Dedifferentiated amniotic fluid mesenchymal stem cell (primary cell): ENCODE results near the gene TTN.
"Not testable (repeated sequence)": the region's sequence is repeated elsewhere in the genome, so short reads cannot be mapped to it uniquely, and the experiment has no call there.

Experiments
- DNase-seq: peaks from one replicate; pipeline ENCODE4 v3.0.0-alpha.2; 2016; ENCODE audit errors: extremely low spot score

TTN gene

DNA sequence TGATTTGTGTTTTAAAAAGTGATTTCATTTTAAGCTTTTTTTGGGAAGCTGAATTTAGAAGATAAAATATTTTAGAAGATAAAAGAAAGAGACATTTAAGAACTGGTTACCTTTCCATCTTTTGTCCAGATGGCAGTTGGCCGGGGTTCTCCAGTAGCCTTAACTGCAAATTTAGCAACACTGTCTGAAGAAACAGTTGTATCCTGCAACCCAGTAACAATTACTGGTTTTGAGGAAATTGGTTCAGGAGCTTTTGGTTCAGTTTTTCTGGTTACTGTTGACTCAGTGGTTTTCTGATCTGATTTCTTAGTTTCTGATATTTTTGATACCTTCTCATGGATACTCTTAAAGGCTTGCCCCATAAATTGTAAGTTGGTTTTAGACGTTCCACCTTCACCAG, 277.1 kb downstream of the TTN start:
- DNase-seq = no peak

DNA sequence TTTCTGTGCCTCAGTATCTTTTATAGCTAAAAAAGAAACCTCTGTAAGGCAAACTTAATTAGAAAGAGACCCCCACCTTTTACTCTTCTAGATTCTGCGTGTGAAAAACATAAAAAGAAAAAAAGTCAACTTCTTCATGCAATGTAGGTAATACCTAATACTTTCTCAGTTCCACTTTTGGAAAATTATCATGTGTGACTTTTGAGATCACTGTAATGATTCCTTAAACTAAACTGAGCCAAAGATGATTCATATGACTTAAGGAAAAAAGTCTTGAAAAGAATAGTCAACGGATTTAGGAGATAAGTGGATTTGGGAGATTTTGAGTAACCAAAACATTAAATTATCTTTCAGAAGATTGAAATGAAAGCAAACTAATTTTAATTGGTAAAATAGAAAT, 278.0 kb downstream of the TTN start:
- no peak for DNase-seq

DNA sequence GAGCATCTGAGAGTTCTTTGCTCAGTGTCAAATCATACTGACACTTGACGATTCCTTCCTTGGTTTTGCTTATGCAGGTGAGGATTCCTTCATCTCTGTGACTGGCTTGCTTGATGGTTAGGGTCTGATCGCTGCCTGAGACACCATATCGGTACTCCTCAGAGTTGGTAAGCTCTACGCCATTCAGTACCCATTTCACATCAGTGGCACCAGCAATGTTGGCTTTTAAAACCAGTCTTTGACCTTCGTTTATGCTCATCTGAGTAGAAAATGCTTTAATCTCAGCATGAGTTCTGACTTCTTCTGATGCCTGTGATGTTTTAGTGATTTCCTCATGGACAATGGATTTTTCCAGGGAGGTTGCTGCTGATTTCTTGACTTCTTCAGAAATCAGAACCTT, 278.6 kb downstream of the TTN start:
- DNase-seq = no peak

DNA sequence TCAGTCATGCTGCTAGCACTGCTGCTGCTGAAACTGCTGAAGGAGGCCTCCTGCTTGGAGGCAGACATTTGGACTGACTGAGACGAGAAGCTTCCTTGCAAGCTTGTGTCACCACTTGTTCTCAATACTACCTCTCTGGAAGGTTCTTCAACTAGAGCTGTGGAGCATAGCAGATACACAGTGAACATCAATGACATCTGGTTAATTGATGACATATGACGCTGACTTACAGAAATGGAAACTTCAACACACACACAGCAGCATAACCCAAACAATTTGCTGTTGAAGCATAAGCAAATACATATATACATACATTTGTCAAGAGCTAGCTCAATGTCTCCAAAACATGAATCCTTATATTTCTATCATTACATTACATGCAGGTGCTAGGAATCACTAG, 279.6 kb downstream of the TTN start:
- no peak for DNase-seq

DNA sequence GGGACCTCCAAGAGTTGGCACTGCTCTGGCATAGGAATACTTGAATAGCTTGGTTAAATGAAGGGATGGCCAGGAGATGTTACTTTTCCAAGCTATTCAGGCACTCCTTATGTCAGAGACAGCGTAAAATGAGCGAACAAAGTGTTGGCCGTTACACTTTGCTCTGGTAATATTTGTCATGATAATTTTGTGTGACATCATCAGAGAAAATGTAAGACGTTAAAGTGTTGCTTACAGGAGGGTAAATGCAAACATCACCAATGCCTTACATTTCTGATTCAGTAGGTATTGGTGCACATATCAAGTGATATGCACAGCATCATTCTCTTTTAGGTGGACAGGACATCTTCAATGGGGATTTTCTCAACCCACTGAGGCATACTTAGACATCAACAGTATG, 281.0 kb downstream of the TTN start:
- no peak for DNase-seq

DNA sequence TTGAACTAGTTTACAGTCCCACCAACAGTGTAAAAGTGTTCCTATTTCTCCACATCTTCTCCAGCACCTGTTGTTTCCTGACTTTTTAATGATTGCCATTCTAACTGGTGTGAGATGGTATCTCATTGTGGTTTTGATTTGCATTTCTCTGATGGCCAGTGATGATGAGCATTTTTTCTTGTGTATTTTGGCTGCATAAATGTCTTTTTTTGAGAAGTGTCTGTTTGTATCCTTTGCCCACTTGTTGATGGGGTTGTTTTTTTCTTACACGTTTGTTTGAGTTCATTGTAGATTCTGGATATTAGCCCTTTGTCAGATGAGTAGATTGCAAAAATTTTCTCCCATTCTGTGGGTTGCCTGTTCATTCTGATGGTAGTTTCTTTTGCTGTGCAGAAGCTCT, 281.8 kb downstream of the TTN start:
- DNase-seq = not testable (repeated sequence)

DNA sequence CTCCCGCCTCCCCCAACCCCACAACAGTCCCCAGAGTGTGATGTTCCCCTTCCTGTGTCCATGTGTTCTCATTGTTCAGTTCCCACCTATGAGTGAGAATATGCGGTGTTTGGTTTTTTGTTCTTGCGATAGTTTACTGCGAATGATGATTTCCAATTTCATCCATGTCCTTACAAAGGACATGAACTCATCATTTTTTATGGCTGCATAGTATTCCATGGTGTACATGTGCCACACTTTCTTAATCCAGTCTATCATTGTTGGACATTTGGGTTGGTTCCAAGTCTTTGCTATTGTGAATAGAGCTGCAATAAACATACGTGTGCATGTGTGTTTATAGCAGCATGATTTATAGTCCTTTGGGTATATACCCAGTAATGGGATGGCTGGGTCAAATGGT, 282.2 kb downstream of the TTN start:
- not testable (repeated sequence) for DNase-seq

DNA sequence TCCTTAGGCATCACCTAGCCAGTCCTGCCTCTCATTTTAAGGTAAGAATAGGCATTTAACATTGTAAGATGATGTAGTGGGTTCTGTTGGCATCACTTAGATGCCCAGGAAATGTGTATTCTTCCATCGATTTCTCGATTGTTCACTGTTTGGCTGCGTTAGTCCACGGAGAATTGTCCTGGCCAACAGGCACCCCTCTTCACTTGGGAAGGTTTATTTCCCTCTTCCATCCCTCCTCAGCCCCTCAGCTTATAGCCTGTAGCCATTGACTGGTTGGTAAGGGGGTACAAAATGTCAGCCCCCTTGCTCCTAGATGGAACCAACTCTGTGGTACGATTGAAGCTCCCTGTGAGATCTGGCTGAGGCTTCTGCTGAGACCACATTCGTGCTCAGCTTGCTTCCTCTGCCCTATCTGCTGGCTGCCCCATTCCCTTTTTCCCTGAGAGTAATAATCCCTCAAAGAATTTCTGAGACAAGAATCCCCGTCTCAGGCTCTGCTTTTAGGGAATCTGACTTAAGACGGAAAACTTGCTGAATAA, 283.6 kb downstream of the TTN start:
- no peak for DNase-seq

DNA sequence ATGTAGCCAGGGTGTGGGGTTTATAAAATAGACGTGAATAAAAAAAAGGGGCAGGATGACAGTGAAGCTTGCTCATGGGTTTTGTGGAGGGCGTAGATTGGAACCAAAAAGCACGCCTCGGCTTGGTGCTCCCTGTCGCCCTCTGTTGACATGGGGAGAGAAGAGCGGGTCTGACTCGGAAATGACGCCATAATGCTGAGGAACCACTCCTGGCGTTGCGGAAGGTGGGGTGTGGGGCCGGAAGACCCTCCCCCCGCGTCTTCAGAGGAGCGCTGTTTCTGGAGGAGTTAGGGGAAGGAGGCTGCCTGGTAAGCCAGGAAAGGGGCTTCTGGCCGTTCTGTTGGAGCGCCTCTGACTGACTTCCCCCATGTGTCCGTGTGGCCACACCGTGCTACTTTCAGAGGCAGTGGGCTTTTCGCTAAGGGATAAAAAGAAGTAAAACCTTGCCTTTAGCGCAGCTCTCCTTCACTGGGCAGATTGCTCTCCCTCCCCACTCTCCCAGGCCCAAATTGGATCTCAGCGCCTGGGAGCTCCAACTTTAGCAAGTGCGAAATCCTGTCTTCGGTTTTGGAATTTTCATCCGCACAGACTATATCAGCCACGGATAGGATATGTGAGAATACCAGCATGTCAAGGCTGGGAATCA, 284.1 kb downstream of the TTN start:
- peak; percentile 80 for DNase-seq

DNA sequence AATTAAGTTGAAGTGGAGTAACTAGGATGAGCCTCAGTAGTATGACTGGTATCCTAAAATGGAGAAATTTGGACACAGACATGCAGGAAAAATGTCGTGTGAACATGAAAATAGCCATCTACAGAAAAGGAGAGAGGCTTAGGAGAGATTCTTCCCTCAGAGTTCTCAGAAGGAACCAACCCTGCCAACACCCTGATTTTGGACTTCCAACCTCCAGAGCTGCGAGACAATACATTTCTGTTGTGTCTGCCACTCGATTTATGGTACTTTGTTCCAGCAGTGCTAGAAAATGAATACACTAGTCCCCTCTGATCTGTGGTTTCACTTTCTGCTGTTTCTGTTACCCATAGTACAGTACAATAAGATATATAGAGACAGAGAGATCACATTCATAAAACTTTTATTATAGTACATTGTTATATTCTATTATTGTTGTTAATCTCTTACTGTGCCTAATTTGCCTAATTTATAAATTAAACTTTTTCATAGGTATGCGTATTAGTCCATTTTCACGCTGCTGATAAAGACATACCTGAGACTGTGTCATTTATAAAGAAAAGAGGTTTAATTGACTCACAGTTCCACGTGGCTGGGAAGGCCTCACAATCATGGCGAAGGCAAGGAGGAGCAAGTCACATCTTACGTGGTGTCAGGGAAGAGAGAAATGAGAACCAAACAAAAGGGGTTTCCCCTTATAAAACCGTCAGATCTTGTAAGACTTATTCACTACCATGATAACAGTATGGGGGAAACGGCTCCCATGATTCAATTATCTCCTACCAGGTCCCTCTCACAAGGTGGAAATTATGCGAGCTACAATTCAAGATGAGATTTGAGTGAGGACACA, 285.7 kb downstream of the TTN start:
- no peak for DNase-seq

DNA sequence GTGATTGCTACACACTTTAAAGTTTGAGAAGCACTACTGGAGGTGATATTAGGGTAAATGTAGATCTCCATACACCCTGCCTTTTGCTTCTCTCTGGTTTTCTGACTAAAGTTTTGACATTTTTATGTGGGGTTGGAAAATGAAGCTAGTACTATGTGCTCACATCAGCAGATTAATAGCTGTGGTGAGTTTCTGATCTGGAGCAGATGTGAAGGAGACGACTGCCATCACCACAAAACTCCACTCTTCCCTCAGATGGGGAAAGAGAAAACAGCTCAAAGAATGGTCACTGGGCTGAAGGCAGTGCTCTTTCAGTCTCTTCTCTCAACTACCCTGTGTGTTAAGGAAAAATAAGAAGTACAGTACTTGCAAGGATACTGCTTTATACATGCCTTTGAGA, 289.7 kb downstream of the TTN start:
- DNase-seq = no peak

DNA sequence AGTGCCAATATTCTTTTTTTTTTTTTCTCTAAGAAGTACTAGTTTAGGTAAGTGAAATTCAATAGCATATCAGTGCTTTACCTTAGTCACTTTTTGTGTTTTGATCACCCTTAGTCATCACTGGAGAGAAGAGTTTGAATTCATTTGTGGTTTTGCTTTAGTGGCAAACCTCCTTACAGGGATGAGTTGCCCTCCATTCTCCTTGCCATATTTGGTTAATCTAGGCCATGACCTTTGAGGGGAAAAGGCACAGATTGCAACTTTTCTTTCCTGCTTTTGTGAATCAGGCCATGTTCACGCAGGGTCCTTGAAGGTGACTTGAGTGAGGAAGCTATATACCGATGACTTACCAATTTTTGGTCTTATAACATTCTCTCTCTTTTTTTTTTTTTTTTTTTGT, 292.6 kb downstream of the TTN start:
- DNase-seq = no peak

DNA sequence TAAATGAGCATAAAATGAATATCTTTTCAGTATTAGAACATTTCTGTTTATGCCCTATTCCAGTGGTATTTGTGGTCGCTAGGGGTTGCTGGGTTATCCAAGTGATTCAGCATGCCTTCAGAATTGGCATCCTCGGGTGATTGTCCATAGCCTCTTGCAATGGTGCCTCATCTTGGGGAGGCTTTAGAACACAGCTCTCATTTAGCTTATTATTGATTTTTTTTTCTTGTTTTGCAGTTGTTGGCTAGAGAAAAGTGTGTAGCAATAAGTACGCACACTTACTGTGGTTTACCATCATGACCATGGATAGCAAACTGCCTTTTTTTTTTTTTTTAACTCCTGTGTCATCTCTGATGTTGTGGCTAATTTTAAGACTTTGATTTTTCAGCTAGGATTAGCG, 293.3 kb downstream of the TTN start:
- no peak for DNase-seq

DNA sequence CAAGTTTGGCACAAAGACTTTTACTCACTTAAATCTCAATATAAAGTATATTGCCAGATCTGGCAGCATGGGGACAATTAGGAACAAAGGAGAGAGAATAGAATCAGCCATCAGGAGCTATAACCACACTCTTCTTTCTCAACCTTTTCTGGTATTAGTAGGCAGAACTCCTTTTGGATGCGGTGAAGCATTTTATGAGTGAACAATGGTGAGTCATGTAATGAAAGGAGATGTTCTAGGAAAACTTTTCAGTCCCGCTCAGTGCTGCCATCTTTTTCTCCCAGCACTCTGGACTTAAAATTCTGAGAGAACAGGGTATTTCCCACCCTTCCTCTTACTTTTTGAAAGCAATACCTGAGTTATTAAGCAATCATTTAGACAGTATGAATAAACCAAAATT, 294.7 kb downstream of the TTN start:
- no peak for DNase-seq

DNA sequence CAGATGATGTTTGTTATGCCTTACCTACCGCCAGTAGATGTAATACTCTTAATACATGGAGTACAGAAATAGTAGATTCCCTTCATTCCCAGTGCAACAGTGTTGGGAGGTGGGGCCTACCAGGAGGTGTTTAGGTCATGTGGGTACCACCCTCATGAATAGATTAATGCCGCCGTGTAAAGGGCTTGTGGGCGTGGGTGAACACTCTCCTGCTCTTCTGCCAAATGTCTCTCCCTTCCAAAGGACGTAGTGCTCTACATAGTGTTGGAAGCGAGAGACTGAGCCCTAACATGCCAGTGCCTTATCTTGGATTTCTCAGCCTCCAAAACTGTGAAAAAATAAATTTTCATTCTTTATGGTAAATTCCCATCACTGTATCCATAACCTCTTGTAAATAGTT, 296.8 kb downstream of the TTN start:
- no peak for DNase-seq

DNA sequence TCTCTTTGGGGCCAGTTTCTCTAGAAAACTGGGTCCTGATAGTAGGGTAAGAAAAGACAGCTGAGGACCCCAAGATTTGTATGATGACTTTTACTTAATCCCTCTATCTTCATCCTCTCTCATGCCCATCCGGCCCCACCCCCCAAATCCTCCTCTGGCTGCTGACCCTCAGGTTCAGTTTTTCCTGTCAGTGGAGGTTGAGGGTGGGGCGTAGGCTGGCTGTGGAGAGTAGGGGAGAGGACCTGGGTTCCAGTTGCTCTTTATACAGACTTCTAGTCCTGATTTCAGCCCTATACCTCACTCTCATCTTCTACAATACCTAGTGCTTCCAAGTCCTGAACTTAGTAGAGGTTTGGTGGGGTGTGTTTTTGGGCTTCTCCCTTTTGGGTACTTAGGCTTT, 298.6 kb downstream of the TTN start:
- DNase-seq = no peak

DNA sequence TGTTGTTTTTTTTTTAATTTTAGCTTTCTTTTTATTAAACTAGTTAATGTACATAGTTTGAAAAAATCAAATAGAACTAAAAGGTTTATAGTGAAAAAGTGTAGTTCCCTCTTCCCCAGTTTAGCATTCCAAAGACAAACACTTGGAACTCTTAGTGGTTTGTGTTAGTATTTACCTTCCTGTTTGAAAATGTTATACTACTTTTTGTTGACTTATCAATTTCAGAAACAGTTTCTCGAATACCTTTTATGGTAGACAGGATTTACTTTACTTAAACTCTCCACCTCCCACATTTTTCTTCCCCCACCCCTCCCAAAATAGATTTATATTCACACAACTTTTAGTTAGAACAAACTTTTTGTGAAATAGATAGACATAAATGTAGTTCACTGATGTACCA, 300.3 kb downstream of the TTN start:
- DNase-seq = no peak

DNA sequence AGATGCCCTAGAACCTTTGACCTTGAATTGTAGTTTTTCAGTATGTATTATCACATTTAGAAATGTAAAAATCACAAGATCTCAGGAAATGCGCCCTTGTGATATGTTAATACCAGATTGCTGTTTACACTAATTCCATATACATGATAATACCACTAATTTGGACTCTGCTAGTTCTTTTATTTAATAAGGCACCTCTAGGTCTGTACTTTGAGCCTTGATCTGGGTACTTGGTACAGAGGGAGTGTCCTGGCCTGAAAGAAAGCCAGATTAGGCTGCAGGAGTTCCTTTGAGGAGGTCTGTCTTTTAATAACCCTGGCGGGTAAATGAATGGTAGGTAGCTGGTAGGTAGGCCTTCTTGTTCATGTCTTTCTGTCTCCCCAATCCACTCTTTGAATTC, 300.7 kb downstream of the TTN start:
- no peak for DNase-seq

DNA sequence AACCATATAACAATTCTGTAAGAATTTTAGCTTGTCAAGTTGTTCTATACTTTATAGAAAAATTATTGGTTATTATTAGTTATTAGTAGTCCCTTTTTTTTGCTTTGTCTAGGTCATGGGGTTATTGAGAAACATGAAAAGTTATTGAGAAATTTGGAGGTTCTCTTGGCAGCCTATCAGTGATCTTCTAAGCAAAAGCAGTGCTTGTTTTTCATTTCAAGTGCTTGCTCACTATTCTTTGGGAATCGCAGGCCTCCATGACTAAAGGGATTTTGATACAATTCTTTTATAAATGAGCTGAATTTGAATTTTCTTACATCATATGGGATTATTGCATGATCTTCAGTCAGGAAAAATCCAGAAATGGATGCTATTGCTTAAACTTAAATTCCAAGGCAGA, 301.1 kb downstream of the TTN start:
- no peak for DNase-seq

DNA sequence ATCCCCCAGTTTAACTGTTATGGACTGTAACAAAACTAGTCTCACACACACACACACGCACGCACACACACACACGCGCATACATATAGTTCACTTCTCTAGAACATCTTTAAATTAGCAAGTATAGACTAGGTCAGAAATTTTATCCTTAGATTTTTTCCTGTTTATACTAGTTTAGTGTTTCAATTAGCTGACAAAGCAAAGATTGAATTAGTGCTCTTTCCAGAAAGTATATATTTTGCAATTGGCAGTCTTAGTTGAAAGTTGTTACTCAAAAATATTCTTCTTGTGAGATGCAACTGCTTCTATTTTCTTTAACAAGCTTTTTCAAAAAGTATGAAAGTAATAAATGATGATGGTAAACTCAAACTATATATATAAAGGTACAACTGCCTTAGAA, 304.5 kb downstream of the TTN start:
- no peak for DNase-seq

DNA sequence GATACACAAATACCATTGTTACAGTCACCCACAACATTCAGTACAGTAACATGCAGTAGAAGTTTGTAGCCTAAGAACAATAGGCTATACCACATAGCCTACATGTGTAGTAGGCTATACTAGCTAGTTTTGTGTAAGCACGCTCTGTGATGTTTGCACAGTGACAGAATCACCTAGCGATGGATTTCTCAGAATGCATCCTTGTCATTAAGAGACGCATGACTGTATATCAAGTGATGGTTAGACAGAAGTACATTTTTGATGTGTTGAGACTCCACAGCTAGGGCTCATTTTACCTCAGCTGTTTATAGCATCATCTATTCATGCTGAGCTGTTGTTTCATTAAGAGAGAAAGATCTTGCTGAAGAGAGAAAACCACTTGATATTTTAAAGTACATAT, 307.6 kb downstream of the TTN start:
- DNase-seq = no peak

DNA sequence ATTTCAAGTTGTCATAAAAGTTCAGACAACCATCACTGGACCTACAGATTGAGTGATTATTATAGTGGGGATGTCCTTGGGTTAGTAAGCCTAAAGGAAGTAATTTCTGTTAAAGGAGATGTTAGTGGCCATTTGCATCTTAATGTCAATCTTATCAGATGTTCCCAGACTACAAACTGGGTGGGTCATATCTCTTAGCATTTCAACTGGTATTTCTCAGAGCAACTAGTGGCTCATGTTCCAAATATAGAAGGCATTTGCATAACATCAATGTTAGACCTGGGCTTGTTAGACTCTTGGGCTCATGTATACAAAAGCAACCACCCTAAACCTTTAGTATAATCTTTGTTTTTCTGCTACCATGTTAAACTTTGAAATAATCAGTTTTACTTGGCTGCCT, 309.1 kb downstream of the TTN start:
- no peak for DNase-seq

DNA sequence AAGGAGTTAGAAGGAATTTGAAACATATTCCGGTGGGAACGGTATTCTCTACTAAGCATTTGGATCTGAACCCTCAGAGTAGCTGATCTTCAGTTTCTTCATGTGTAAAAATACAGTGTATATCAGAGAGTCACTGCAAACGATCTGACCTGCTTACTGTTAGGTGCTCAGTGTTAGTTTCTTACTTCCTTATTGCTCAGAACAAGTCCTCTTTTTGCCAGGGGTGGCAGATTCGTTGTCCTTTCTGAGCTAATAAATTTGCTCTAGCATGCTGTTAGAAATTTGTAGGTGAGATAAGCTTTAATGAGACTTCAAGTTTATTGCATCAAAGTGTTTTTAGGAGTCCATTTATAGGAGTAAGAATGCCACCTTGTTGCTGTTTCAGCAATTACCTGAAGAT, 311.2 kb downstream of the TTN start:
- no peak for DNase-seq
